ENCODE results near the gene ZNF227.
"Not testable (repeated sequence)": the region's sequence is repeated elsewhere in the genome, so short reads cannot be mapped to it uniquely, and the experiment has no call there.

Gene ZNF227

GRCh38 chr19:44212866-44213346, 574 bp downstream of the ZNF227 start:
- no peaks in the 10 kb centered on the region for H4K20me1 ChIP-seq (ENCODE audit: insufficient read depth, low read length)
- H3K79me2 ChIP-seq (ENCODE audit: insufficient read depth, low read length), result peaks cover 16% of the 10 kb centered on the region
- H3K4me3 ChIP-seq (ENCODE audit: low read depth, low read length, poor library complexity, severe bottlenecking), result peak overlapping the region; percentile 94
- peak overlapping the region; percentile 92 for H3K9ac ChIP-seq (ENCODE audit: low read length)
- peak overlapping the region; percentile 48; the same call in 1 of the 2 replicates for H2AFZ ChIP-seq (ENCODE audit: low read length)
- peak overlapping the region; percentile 81 for H3K4me2 ChIP-seq (ENCODE audit: low read length)
- no peaks in the 10 kb centered on the region for H3K9me2 ChIP-seq (ENCODE audit: low read depth, low read length)
- H3K27ac ChIP-seq (ENCODE audit: low read depth, low read length, poor library complexity, severe bottlenecking), result peak overlapping the region; percentile 43
- H3K9me3 ChIP-seq (ENCODE audit: low read length), result 0 out of 2 replicates have a peak, but pooled peaks cover 2% of the 10 kb centered on the region
- no peaks in the 10 kb centered on the region for H3F3A ChIP-seq (ENCODE audit: insufficient read depth, low read length)
- TF ChIP-seq CTCF (IDR thresholded peaks at IDR 0.05; ENCODE audit: low read length) (no peak), EZH2 (IDR thresholded peaks at IDR 0.05; ENCODE audit: borderline replicate concordance, low read length) (no peak)
- H3K36me3 ChIP-seq (ENCODE audit: insufficient read depth, low read length), result peaks cover 44% of the 10 kb centered on the region
- peaks cover 18% of the 10 kb centered on the region for H3K4me1 ChIP-seq (ENCODE audit: insufficient read depth, low read length, severe bottlenecking)
- no peaks in the 10 kb centered on the region for H3K27me3 ChIP-seq (ENCODE audit: insufficient read depth, low read length)

- H3K27me3 ChIP-seq (ENCODE audit: insufficient read depth, low read length); H3K9me2 ChIP-seq (ENCODE audit: low read depth, low read length); H4K20me1 ChIP-seq (ENCODE audit: insufficient read depth, low read length); H2AFZ ChIP-seq (ENCODE audit: low read length); H3K4me2 ChIP-seq (ENCODE audit: low read length); H3K27ac ChIP-seq (ENCODE audit: low read depth, low read length, poor library complexity, severe bottlenecking); H3K79me2 ChIP-seq (ENCODE audit: insufficient read depth, low read length); H3K9ac ChIP-seq (ENCODE audit: low read length); H3K4me3 ChIP-seq (ENCODE audit: low read depth, low read length, poor library complexity, severe bottlenecking); H3K9me3 ChIP-seq (ENCODE audit: low read length); H3K4me1 ChIP-seq (ENCODE audit: insufficient read depth, low read length, severe bottlenecking); H3F3A ChIP-seq (ENCODE audit: insufficient read depth, low read length): not testable (repeated sequence)
- H3K36me3 ChIP-seq (ENCODE audit: insufficient read depth, low read length), result peaks cover 50% of the 10 kb centered on the region
Measured at GRCh38 chr19:44219926-44220325, 7.6 kb downstream of the ZNF227 start.

- H2AFZ ChIP-seq (ENCODE audit: low read length); H3F3A ChIP-seq (ENCODE audit: insufficient read depth, low read length); H3K9ac ChIP-seq (ENCODE audit: low read length): not testable (repeated sequence)
Measured at GRCh38 chr19:44220761-44221160, 8.4 kb downstream of the ZNF227 start.

GRCh38 chr19:44221291-44221690, 9.0 kb downstream of the ZNF227 start:
- peaks cover 37% of the 10 kb centered on the region for H3K36me3 ChIP-seq (ENCODE audit: insufficient read depth, low read length)
- H3F3A ChIP-seq (ENCODE audit: insufficient read depth, low read length); H3K9me3 ChIP-seq (ENCODE audit: low read length); H3K9ac ChIP-seq (ENCODE audit: low read length); H3K9me2 ChIP-seq (ENCODE audit: low read depth, low read length); H2AFZ ChIP-seq (ENCODE audit: low read length); H3K27ac ChIP-seq (ENCODE audit: low read depth, low read length, poor library complexity, severe bottlenecking); H3K4me2 ChIP-seq (ENCODE audit: low read length); H3K4me3 ChIP-seq (ENCODE audit: low read depth, low read length, poor library complexity, severe bottlenecking); H4K20me1 ChIP-seq (ENCODE audit: insufficient read depth, low read length); H3K4me1 ChIP-seq (ENCODE audit: insufficient read depth, low read length, severe bottlenecking); H3K27me3 ChIP-seq (ENCODE audit: insufficient read depth, low read length); H3K79me2 ChIP-seq (ENCODE audit: insufficient read depth, low read length): not testable (repeated sequence)

More at GRCh38 chr19:44220761-44221160, 8.4 kb downstream of the ZNF227 start:
- H3K9me3 ChIP-seq (ENCODE audit: low read length); H4K20me1 ChIP-seq (ENCODE audit: insufficient read depth, low read length); H3K4me3 ChIP-seq (ENCODE audit: low read depth, low read length, poor library complexity, severe bottlenecking); H3K79me2 ChIP-seq (ENCODE audit: insufficient read depth, low read length); H3K27ac ChIP-seq (ENCODE audit: low read depth, low read length, poor library complexity, severe bottlenecking); H3K9me2 ChIP-seq (ENCODE audit: low read depth, low read length); H3K27me3 ChIP-seq (ENCODE audit: insufficient read depth, low read length); H3K4me2 ChIP-seq (ENCODE audit: low read length); H3K4me1 ChIP-seq (ENCODE audit: insufficient read depth, low read length, severe bottlenecking): not testable (repeated sequence)
- peaks cover 42% of the 10 kb centered on the region for H3K36me3 ChIP-seq (ENCODE audit: insufficient read depth, low read length)

GRCh38 chr19:44228318-44228717, 16.0 kb downstream of the ZNF227 start:
- Histone ChIP-seq H3K36me3 (ENCODE audit: insufficient read depth, low read length) (peaks cover 64% of the 10 kb centered on the region), H3K9me3 (ENCODE audit: low read length) (0 out of 2 replicates have a peak, but pooled peaks cover 4% of the 10 kb centered on the region), H3K27ac (ENCODE audit: low read depth, low read length, poor library complexity, severe bottlenecking) (no peak overlapping the region), H3K4me1 (ENCODE audit: insufficient read depth, low read length, severe bottlenecking) (no peaks in the 10 kb centered on the region), H3K79me2 (ENCODE audit: insufficient read depth, low read length) (no peaks in the 10 kb centered on the region), H3F3A (ENCODE audit: insufficient read depth, low read length) (no peaks in the 10 kb centered on the region), H4K20me1 (ENCODE audit: insufficient read depth, low read length) (no peaks in the 10 kb centered on the region), H3K9ac (ENCODE audit: low read length) (no peak overlapping the region), H3K4me2 (ENCODE audit: low read length) (no peak overlapping the region), H3K4me3 (ENCODE audit: low read depth, low read length, poor library complexity, severe bottlenecking) (no peak overlapping the region), H3K9me2 (ENCODE audit: low read depth, low read length) (no peaks in the 10 kb centered on the region), H2AFZ (ENCODE audit: low read length) (no peak overlapping the region), H3K27me3 (ENCODE audit: insufficient read depth, low read length) (no peaks in the 10 kb centered on the region)
- TF ChIP-seq CTCF (IDR thresholded peaks at IDR 0.05; ENCODE audit: low read length), result no peak
- no peak for TF ChIP-seq EZH2 (IDR thresholded peaks at IDR 0.05; ENCODE audit: borderline replicate concordance, low read length)
